WTC11 (cell line): ENCODE data around the gene B3GALNT1. TPM values are rescaled to one million over a fixed set of nuclear protein-coding genes. Genes with fewer than 3 reads are reported as not detected.
A peak's percentile ranks its signal among the peaks of the same experiment; 100 is the strongest.

Source experiments
- ATAC-seq: fragments of 200-7000 bp; cut with Tn5 transposase; 2 replicates; pipeline ENCODE4 v1.10.0; 2021; ENCODE audit warnings: mild to moderate bottlenecking, moderate library complexity
- CTCF ChIA-PET: fragments of 300-600 bp; sonication (Branson Sonifier 250); formaldehyde crosslinking; loops from one replicate; lab custom pipeline; 2021; ENCODE audit warnings: antibody characterized with exemption; lab: Charles Lee
- POLR2A ChIA-PET: fragments of 350-600 bp; sonication (Branson Sonifier 250); formaldehyde crosslinking; loops from one replicate; lab custom pipeline; 2021; ENCODE audit warnings: antibody characterized with exemption; lab: Charles Lee
- DNase-seq: peaks from one replicate; pipeline ENCODE4 v3.0.0; 2021; ENCODE audit warnings: low spot score
- H3K27ac Mint-ChIP-seq: 2 replicates; pipeline ENCODE4 v1.8.0; 2021; ENCODE audit warnings: mixed read lengths
- H3K27me3 Mint-ChIP-seq: 2 replicates; pipeline ENCODE4 v1.8.0; 2021; ENCODE audit warnings: low read depth, mild to moderate bottlenecking, moderate library complexity, mixed read lengths
- H3K36me3 Mint-ChIP-seq: 2 replicates; pipeline ENCODE4 v1.8.0; 2021; ENCODE audit warnings: mixed read lengths
- H3K4me1 Mint-ChIP-seq: 2 replicates; pipeline ENCODE4 v1.8.0; 2022; ENCODE audit warnings: mixed read lengths
- H3K4me3 Mint-ChIP-seq: 2 replicates; pipeline ENCODE4 v1.8.0; 2021; ENCODE audit warnings: mild to moderate bottlenecking, moderate library complexity, mixed read lengths
- H3K9me3 Mint-ChIP-seq: 2 replicates; pipeline ENCODE4 v1.8.0; 2021; ENCODE audit warnings: mixed read lengths
- ATF1 ChIP-seq: sonication (generic); formaldehyde crosslinking; IDR thresholded peaks from 2 replicates; pipeline ENCODE4 v1.8.1; 2023; ENCODE audit warnings: mild to moderate bottlenecking, moderate library complexity, missing genetic modification reagents
- CREM ChIP-seq: sonication (generic); formaldehyde crosslinking; IDR thresholded peaks from 2 replicates; pipeline ENCODE4 v1.8.1; 2022; ENCODE audit warnings: mild to moderate bottlenecking, missing genetic modification reagents, moderate library complexity
- ESRRA ChIP-seq: sonication (generic); formaldehyde crosslinking; IDR thresholded peaks from 2 replicates; pipeline ENCODE4 v1.8.1; 2022; ENCODE audit warnings: mild to moderate bottlenecking, missing genetic modification reagents, borderline replicate concordance
- FOXP1 ChIP-seq: sonication (generic); formaldehyde crosslinking; IDR thresholded peaks from 2 replicates; pipeline ENCODE4 v1.8.0; 2022; ENCODE audit warnings: missing genetic modification reagents, mild to moderate bottlenecking, moderate library complexity, borderline replicate concordance
- JUN ChIP-seq: sonication (generic); formaldehyde crosslinking; IDR thresholded peaks from 2 replicates; pipeline ENCODE4 v1.8.0; 2023; ENCODE audit warnings: mild to moderate bottlenecking, missing genetic modification reagents
- MYBL2 ChIP-seq: sonication (generic); formaldehyde crosslinking; IDR thresholded peaks from 2 replicates; pipeline ENCODE4 v1.8.1; 2023; ENCODE audit warnings: mild to moderate bottlenecking, moderate library complexity, missing genetic modification reagents
- NFATC4 ChIP-seq: fragments of 250-450 bp; sonication (Bioruptor Pico); IDR thresholded peaks from 2 replicates; pipeline ENCODE4 v1.9.0; 2021; ENCODE audit warnings: mild to moderate bottlenecking
- NR2C2 ChIP-seq: sonication (generic); formaldehyde crosslinking; IDR thresholded peaks from 2 replicates; pipeline ENCODE4 v1.8.0; 2022; ENCODE audit warnings: mild to moderate bottlenecking, missing genetic modification reagents
- OVOL2 ChIP-seq: fragments of 250-450 bp; sonication (Bioruptor Pico); IDR thresholded peaks from 2 replicates; pipeline ENCODE4 v1.9.0; 2021; ENCODE audit warnings: mild to moderate bottlenecking, borderline replicate concordance
- SMAD3 ChIP-seq: sonication (generic); formaldehyde crosslinking; IDR thresholded peaks from 2 replicates; pipeline ENCODE4 v1.8.0; 2022; ENCODE audit warnings: missing genetic modification reagents, mild to moderate bottlenecking, borderline replicate concordance
- TCF7 ChIP-seq: sonication (generic); formaldehyde crosslinking; IDR thresholded peaks from 2 replicates; pipeline ENCODE4 v1.8.0; 2022; ENCODE audit warnings: mild to moderate bottlenecking, low read depth, missing genetic modification reagents, moderate library complexity
- TEAD4 ChIP-seq: sonication (generic); formaldehyde crosslinking; IDR thresholded peaks from 2 replicates; pipeline ENCODE4 v1.8.0; 2022; ENCODE audit warnings: mild to moderate bottlenecking, missing genetic modification reagents
- ZBTB43 ChIP-seq: sonication (generic); formaldehyde crosslinking; IDR thresholded peaks from 2 replicates; pipeline ENCODE4 v1.8.1; 2023; ENCODE audit warnings: mild to moderate bottlenecking, missing genetic modification reagents
- ZNF423 ChIP-seq: fragments of 250-450 bp; sonication (Bioruptor Pico); IDR thresholded peaks from 2 replicates; pipeline ENCODE4 v2.1.2; 2022; ENCODE audit warnings: mild to moderate bottlenecking, moderate library complexity
- total RNA-seq: library from RNA; stranded (reverse); gene quantifications from 3 replicates; pipeline ENCODE4 v1.2.3, GENCODE V29; 2021
- TF ChIP-seq, protein P1 (sequence below): sonication (generic); formaldehyde crosslinking; IDR thresholded peaks from 2 replicates; pipeline ENCODE4 v1.8.0; 2022; ENCODE audit warnings: mild to moderate bottlenecking, missing genetic modification reagents
- TF ChIP-seq, protein P2 (sequence below): sonication (generic); formaldehyde crosslinking; conservative IDR thresholded peaks from 2 replicates; pipeline ENCODE4 v1.8.1; 2023; ENCODE audit warnings: mild to moderate bottlenecking, low read depth, missing genetic modification reagents, moderate library complexity
- TF ChIP-seq, protein P3 (sequence below): sonication (generic); formaldehyde crosslinking; IDR thresholded peaks from 2 replicates; pipeline ENCODE4 v1.8.1; 2023; ENCODE audit warnings: mild to moderate bottlenecking, missing genetic modification reagents, moderate library complexity

The B3GALNT1 gene
- total RNA-seq, 1 experiment from 2014 or later: 4.2 TPM

GRCh38 chr3:161066930-161067329 is 38.2 kb downstream of the B3GALNT1 start:
- ChIA-PET POLR2A (no interaction called here), CTCF (no interaction called here)
- no peak for ATAC-seq
- no peaks in the 10 kb centered on the region for H3K36me3 Mint-ChIP-seq
- peaks cover 7% of the 10 kb centered on the region; the same call in 1 of the 2 replicates for H3K4me1 Mint-ChIP-seq
- H3K27ac Mint-ChIP-seq: no peak overlapping the region
- H3K4me3 Mint-ChIP-seq: no peak overlapping the region
- H3K9me3 Mint-ChIP-seq: no peaks in the 10 kb centered on the region; the same call in 1 of the 2 replicates
- TF ChIP-seq NR2C2: no peak
- TF ChIP-seq ZNF423 (CRISPR knock-in tag): no peak
- no peak for TF ChIP-seq ATF1 (CRISPR knock-in tag)
- no peak for TF ChIP-seq JUN (CRISPR knock-in tag)
- TF ChIP-seq, protein P1, sequence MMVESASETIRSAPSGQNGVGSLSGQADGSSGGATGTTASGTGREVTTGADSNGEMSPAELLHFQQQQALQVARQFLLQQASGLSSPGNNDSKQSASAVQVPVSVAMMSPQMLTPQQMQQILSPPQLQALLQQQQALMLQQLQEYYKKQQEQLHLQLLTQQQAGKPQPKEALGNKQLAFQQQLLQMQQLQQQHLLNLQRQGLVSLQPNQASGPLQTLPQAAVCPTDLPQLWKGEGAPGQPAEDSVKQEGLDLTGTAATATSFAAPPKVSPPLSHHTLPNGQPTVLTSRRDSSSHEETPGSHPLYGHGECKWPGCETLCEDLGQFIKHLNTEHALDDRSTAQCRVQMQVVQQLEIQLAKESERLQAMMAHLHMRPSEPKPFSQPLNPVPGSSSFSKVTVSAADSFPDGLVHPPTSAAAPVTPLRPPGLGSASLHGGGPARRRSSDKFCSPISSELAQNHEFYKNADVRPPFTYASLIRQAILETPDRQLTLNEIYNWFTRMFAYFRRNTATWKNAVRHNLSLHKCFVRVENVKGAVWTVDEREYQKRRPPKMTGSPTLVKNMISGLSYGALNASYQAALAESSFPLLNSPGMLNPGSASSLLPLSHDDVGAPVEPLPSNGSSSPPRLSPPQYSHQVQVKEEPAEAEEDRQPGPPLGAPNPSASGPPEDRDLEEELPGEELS: no peak
- no peak for TF ChIP-seq ZBTB43 (CRISPR knock-in tag)
- TF ChIP-seq, protein P2, sequence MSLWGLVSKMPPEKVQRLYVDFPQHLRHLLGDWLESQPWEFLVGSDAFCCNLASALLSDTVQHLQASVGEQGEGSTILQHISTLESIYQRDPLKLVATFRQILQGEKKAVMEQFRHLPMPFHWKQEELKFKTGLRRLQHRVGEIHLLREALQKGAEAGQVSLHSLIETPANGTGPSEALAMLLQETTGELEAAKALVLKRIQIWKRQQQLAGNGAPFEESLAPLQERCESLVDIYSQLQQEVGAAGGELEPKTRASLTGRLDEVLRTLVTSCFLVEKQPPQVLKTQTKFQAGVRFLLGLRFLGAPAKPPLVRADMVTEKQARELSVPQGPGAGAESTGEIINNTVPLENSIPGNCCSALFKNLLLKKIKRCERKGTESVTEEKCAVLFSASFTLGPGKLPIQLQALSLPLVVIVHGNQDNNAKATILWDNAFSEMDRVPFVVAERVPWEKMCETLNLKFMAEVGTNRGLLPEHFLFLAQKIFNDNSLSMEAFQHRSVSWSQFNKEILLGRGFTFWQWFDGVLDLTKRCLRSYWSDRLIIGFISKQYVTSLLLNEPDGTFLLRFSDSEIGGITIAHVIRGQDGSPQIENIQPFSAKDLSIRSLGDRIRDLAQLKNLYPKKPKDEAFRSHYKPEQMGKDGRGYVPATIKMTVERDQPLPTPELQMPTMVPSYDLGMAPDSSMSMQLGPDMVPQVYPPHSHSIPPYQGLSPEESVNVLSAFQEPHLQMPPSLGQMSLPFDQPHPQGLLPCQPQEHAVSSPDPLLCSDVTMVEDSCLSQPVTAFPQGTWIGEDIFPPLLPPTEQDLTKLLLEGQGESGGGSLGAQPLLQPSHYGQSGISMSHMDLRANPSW (CRISPR knock-in tag): no peak
- no peak for TF ChIP-seq TEAD4 (CRISPR knock-in tag)
- TF ChIP-seq TCF7 (CRISPR knock-in tag): no peak
- no peak for TF ChIP-seq SMAD3 (CRISPR knock-in tag)
- no peak for TF ChIP-seq ESRRA (CRISPR knock-in tag)
- no peak for TF ChIP-seq CREM (CRISPR knock-in tag)
- TF ChIP-seq MYBL2 (CRISPR knock-in tag): no peak
- TF ChIP-seq NFATC4: no peak
- DNase-seq: no peak
- no peaks in the 10 kb centered on the region for H3K27me3 Mint-ChIP-seq

GRCh38 chr3:161064413-161064812 is 40.7 kb downstream of the B3GALNT1 start:
- no peak for TF ChIP-seq OVOL2 (CRISPR knock-in tag)
- no peak for TF ChIP-seq FOXP1
- TF ChIP-seq, protein P3, sequence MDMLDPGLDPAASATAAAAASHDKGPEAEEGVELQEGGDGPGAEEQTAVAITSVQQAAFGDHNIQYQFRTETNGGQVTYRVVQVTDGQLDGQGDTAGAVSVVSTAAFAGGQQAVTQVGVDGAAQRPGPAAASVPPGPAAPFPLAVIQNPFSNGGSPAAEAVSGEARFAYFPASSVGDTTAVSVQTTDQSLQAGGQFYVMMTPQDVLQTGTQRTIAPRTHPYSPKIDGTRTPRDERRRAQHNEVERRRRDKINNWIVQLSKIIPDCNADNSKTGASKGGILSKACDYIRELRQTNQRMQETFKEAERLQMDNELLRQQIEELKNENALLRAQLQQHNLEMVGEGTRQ (CRISPR knock-in tag): no peak
- POLR2A ChIA-PET: no interaction called here
- Mint-ChIP-seq H3K4me3 (no peak overlapping the region), H3K36me3 (no peaks in the 10 kb centered on the region), H3K27me3 (no peaks in the 10 kb centered on the region), H3K27ac (peak overlapping the region; percentile 40; the same call in 1 of the 2 replicates), H3K4me1 (no peaks in the 10 kb centered on the region), H3K9me3 (no peaks in the 10 kb centered on the region; the same call in 1 of the 2 replicates)
- CTCF ChIA-PET: no interaction called here
- DNase-seq (no peak), ATAC-seq (no peak)
